ENCODE data around the gene MAT1A.

MAT1A gene

GRCh38 chr10:80281784-80282765, 7.4 kb downstream of the MAT1A start:
- no peak for DNase-seq (ENCODE audit: low read depth in 3 of 3)

GRCh38 chr10:80281292-80281691, 8.2 kb downstream of the MAT1A start:
- DNase-seq (ENCODE audit: low read depth in 3 of 3), result no peak

- no peak for DNase-seq (ENCODE audit: low read depth in 3 of 3)
Measured at GRCh38 chr10:80280071-80280800, 9.2 kb downstream of the MAT1A start.

DNA sequence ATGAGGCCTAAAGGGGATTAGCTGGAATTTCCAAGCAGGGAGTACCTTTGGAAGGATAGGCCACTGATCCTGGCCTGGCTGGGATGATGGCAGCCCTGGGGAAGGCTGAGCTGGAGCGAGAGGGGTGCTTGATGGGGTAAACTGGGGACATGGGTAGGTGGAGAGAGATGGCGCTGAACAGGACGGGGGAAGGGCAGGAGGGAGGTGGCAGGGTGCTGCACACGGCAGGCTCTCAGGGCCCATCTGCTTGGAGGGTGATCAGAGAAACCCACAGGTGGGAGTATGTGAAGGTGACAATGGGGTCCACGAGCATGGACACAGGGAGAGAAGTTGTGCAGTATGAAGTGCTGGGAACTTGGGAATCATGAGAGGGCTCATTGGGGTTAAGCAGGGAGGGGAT, 10.3 kb downstream of the MAT1A start:
- DNase-seq (ENCODE audit: low read depth in 3 of 3), result no peak

GRCh38 chr10:80278480-80278879, 11.0 kb downstream of the MAT1A start:
- no peak for DNase-seq (ENCODE audit: low read depth in 3 of 3)

GRCh38 chr10:80277567-80278250, 11.7 kb downstream of the MAT1A start:
- DNase-seq (ENCODE audit: low read depth in 3 of 3), result no peak

- no peak for DNase-seq (ENCODE audit: low read depth in 3 of 3)
Measured at GRCh38 chr10:80277016-80277415, 12.4 kb downstream of the MAT1A start.

DNA sequence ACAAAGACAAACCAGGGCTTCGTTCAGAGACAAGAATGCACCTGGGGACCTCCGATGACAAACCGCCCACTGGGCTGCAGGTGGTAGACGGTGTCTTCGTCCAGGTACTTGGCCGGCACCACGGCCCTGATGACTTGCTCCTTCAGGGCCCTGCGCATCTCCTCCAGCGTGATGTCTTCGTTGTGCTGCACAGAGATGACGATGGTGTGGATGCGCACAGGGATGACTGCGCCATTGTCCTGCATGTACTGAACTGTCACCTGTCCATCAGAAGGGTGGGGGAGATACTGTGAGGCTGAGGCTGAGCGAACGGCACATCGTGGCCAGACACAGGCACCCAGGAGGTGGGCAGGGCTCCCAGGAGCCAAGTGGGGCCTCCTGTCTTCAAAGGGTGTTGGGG, 13.1 kb downstream of the MAT1A start:
- DNase-seq (ENCODE audit: low read depth in 3 of 3), result no peak

GRCh38 chr10:80275756-80276155, 13.7 kb downstream of the MAT1A start:
- no peak for DNase-seq (ENCODE audit: low read depth in 3 of 3)

DNA sequence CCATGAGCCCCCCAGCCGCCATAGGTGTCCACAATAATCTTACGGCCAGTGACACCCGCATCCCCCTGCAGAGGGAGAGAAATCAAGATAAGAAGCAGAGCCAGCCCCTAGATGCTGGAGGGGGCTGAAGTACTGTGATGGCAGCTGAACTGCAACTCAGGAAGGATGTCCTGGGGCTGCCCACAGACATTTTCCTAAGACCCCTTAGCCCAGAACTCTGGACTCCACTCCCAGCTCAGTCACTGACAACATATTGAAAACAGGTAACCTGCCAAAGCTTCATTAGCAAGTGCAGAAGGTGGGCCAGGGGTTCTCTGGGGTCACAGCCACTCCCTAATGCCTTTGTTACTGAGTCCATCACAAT, 14.3 kb downstream of the MAT1A start:
- DNase-seq (ENCODE audit: low read depth in 3 of 3), result no peak

GRCh38 chr10:80274396-80275134, 14.9 kb downstream of the MAT1A start:
- DNase-seq (ENCODE audit: low read depth in 3 of 3), result no peak

- no peak for DNase-seq (ENCODE audit: low read depth in 3 of 3)
Measured at GRCh38 chr10:80273523-80274170, 15.8 kb downstream of the MAT1A start.

- no peak for DNase-seq (ENCODE audit: low read depth in 3 of 3)
Measured at GRCh38 chr10:80272793-80273522, 16.5 kb downstream of the MAT1A start.

- no peak for DNase-seq (ENCODE audit: low read depth in 3 of 3)
Measured at GRCh38 chr10:80271416-80271815, 18.0 kb downstream of the MAT1A start.

DNA sequence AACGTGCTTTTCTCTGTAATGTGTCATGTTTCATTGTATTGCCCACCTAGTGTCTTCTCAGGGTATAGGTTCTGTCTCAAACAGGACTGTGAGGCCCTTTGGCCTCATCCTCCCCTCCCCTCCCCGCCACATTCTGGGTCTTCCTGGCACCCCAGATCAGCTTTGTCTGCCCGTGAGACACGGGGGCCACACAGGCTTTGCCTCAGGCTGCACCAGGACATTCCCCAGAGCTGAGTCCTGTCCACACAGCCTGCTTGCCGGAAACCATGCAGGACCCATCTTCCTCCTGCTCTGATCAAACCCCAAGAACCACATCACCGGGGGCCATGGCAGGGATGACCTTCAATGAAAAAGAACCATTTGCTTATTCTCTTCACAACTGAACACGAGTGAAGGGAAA, 18.6 kb downstream of the MAT1A start:
- DNase-seq (ENCODE audit: low read depth in 3 of 3), result no peak

GRCh38 chr10:80268938-80269588, 20.4 kb downstream of the MAT1A start:
- DNase-seq (ENCODE audit: low read depth in 3 of 3), result no peak

DNA sequence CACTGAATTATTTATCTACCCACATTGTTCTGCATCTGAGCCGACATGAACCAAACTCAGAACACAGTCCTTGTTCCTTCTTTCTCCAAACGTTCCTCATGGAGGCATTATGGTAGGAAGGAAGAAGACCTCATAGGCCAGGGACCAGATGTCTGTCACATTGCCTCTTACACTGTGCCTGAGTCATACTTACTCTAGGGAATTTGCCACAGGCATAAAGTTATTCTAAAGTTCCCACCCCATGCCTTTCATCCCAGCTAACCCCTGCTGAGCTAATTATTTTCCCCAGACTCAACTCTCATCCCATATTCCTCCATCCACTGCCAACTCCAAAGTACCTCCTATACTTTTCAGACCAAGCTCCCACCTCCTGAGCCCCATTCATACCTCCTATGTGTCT, 21.2 kb downstream of the MAT1A start:
- DNase-seq (ENCODE audit: low read depth in 3 of 3), result no peak

DNA sequence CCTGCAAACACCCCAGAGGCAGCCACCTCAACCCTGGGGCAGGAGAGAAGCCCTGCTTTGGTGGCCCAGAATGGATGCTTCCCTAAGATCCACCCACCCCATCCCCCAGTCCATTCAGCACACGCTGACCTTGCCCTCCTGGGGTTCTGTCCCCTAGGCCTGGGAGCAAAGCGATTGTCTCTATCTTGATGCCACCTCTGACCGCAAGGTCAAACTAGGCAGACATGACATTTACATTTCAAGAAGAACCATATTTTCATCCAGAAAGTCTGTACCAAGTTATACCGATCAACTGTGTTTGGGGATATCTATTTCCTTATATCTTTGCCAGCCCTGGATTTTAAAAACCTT, 23.0 kb downstream of the MAT1A start:
- DNase-seq (ENCODE audit: low read depth in 3 of 3), result no peak

GRCh38 chr10:80265740-80266512, 23.5 kb downstream of the MAT1A start:
- no peak for DNase-seq (ENCODE audit: low read depth in 3 of 3)

Measured in stimulated activated CD4-positive, alpha-beta T cell treated with anti-CD3 and anti-CD28 coated beads, TNF-alpha, amount 100 ng/mL, for 48 hours (primary cell).